Cardiac septum (tissue), 1 donor: ENCODE measurements around the gene ZMIZ2. TPM values are rescaled to one million over a fixed set of nuclear protein-coding genes. Genes with fewer than 3 reads are reported as not detected.

Experiments used
- total RNA-seq: library from RNA; stranded (reverse); fragmentation: NEBNext Ultra II Directional; extraction: Animal tissue kit (Norgen Biotek cat#: 25700); gene quantifications from one replicate; pipeline ENCODE4 v1.2.1, GENCODE V29; 2021
- donor health status: DM: no; HTN: no; CAD: no.

The ZMIZ2 gene
- total RNA-seq, 1 donor from 2014 or later: 62.4 TPM

Other genes with a start within 250 kb of the ZMIZ2 start
- gene NPC1L1, start 207.5 kb upstream of the ZMIZ2 start, total RNA-seq: 0.19 TPM
- 25.9 TPM for gene DDX56, start 174.9 kb upstream of the ZMIZ2 start, total RNA-seq
- gene TMED4, start 166.6 kb upstream of the ZMIZ2 start, total RNA-seq: 73.8 TPM
- 406 TPM for gene OGDH, start 142.2 kb upstream of the ZMIZ2 start, total RNA-seq
- 436 TPM for gene PPIA, start 47.8 kb downstream of the ZMIZ2 start, total RNA-seq
- gene H2AZ2, start 99.2 kb downstream of the ZMIZ2 start, total RNA-seq: 210 TPM
- 19.1 TPM for gene PURB, start 136.7 kb downstream of the ZMIZ2 start, total RNA-seq
- 2.4 TPM for gene MYO1G, start 230.2 kb downstream of the ZMIZ2 start, total RNA-seq